ENCODE measurements around the gene PLB1.

PLB1 gene

GRCh38 chr2:28674062-28674712, 178.3 kb downstream of the PLB1 start:
- DNase-seq, result no peak

- DNase-seq, result no peak
These were observed 178.8 kb downstream of the PLB1 start for GRCh38 chr2:28674713-28675068.

DNA sequence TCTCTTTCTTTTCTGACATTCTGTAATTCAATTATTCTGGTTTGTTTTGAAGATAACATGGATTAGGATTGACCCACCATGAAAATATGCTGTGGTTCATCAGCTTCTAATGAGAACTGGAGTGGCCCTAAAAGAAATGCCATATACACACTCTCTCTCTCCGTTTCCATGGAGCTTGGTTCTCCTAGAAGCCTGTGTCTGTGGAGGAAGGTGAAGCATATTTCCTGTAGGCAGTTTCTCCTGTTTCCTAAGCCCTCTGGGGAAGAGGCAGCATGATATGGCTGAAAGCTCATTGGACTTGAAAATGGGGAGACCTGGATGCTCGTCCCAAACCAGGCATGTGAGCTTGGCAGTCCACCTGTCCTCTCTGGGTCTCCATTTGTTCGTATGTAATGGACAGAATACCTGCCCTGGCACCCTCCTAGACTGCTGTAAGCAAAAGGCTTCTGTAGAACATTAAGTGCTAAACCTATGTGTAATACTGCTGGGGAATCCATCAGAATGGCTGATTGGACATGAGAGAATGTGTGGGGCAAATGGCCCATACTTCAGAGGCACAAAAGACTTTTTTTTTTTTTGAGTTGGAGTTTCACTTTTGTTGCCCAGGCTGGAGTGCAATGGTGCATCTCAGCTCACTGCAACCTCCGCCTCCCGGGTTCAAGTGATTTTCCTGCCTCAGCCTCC, 180.4 kb downstream of the PLB1 start:
- DNase-seq, result no peak

DNA sequence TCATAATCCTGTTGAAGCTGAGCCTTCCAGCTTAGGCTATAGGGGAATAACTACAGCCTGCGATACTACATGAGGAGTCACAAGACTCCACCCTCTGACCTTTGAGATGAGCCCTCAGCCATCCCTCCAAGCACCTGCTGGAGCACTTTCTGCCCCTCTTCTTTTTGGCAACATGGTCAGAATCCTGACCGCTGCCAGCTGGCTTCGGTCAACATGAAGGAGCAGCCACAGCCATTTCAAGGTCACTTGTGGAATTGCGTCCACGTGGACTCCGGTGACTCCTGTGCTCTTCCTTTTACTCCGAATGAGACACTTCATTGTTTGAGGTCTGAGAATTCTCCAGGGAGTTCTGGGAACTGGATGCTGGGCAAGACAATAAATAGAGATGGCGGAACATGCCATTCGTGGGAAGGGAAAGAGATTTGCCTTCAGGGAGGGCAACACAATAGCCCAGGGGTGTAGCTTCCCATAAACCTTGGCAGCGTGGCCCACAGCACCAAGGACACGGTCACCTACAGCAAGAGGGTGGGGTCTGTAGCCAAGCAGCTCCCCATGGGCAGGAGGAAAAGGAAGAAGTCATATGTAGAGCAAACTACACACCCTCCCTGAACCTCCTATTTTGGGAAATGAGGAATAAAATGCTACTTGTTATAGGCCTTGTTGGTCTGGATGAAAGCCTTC, 182.5 kb downstream of the PLB1 start:
- no peak for DNase-seq

DNA sequence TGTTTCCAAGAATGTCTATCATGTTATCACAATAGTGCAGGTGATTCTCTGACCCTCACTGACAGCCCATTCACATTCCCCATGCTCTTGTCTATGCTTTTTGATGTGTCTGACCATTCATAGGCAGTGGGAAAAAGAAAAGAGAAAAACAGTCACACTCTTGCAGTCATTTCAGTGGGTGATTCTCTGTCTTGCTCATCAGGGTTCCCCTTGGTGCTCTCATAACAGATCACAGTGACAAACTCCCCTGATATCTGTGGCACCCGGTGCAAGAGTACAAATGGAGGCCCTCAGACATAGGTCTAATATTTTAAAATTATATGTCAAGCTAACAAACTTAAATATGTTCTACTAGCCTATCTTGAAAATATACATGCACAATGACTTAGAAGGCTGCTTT, 183.1 kb downstream of the PLB1 start:
- peak; percentile 27 for DNase-seq

GRCh38 chr2:28680657-28681056, 184.8 kb downstream of the PLB1 start:
- DNase-seq, result no peak

DNA sequence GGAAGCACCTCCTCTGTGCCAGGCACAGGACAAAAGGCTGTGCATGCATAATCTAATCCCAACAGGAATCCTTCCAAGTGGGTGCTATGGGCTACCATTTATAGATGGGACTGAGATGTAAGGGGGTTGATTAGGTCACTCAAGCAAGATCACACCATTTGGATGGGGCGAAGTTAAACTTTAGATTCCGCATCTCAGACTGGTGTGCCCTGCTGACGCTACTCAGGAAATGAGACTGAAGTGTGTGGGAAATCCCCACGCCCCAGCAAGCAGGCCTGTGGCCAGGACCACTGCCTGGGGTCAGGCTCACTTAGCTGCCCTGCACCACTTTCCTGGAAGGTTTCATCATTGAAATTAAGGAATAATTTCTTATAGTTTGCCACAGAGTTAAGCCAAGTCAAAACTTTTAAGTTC, 185.3 kb downstream of the PLB1 start:
- DNase-seq, result peak; percentile 71

GRCh38 chr2:28681606-28682005, 185.7 kb downstream of the PLB1 start:
- DNase-seq, result no peak

DNA sequence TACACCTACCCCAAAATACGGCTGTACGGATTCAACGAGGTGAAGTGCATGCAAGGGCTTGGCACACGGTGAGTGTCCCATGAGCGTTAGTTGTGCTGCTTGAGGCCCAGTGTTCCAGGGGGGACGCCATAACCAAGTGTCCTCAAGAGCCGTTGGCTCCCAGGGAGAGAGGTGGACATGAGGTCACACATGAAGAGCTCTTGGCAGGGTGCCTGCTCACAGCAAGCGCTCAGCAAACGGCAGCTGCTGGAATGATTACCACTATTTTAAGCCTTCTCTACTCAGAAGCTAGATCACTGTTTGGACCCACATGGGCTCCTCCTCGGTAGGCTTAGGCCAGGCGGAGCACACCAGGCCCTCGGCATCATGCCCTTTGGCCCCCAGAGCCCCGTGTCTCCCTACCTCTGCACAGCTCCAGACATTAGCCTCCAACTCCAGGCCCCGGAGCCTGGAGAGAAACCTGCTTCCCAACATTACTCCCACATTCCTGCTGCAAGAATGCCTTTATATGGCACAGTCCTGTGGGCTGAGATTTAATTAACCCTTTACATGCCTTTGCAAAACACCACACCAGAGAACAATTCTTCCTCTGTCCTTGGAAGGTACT, 187.3 kb downstream of the PLB1 start:
- no peak for DNase-seq

DNA sequence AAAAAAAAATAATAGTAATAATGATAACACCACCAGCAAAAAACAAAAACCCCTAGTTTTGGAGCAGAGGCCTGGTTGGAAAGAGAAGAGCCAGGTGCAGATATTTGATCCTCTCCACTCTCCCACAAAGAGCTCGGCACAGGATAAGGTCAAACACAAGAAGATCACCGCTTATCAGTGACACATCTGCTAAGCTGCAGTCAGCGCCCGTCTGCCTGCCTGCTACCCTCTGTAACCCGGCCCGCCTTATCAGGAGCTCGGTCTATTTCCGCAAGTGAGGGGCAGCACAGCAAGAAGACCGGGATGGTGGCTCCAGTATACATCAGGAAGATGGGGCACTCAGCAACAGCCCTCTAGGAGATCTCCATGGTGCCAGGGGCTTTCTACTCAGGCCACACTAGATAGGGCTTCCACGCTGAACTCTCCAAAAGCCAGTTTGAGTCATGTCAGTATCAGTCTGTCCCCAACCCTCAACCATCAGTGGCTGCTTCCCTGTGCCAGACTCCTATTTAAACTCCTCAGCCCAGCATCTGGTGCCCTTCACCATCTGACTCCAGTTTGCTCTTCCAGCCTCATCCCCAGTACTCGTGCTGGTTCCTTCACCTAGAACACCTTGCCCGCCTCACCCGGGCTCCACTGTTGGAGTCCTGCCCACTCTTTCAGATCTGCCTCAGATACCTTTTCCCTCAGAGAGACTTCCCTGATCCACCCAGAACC, 188.4 kb downstream of the PLB1 start:
- no peak for DNase-seq

DNA sequence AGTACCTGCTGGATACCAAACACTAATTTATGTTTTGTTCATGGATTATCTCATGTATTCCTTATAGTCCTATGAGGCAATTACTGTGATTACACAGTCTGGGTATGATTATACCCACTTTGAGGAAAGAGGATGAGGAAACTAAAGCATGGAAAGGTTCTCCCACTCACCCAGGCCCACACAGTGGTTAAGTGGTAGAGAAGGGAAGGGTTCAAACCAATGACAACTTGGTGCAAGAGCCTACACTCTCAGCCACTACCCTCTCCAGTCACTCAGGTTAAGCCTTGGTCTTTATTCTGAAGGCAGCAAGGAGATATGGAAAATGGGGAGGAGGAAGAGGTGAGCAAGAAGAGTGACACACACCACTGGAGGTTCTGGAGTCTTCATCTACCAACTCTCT, 191.3 kb downstream of the PLB1 start:
- no peak for DNase-seq

DNA sequence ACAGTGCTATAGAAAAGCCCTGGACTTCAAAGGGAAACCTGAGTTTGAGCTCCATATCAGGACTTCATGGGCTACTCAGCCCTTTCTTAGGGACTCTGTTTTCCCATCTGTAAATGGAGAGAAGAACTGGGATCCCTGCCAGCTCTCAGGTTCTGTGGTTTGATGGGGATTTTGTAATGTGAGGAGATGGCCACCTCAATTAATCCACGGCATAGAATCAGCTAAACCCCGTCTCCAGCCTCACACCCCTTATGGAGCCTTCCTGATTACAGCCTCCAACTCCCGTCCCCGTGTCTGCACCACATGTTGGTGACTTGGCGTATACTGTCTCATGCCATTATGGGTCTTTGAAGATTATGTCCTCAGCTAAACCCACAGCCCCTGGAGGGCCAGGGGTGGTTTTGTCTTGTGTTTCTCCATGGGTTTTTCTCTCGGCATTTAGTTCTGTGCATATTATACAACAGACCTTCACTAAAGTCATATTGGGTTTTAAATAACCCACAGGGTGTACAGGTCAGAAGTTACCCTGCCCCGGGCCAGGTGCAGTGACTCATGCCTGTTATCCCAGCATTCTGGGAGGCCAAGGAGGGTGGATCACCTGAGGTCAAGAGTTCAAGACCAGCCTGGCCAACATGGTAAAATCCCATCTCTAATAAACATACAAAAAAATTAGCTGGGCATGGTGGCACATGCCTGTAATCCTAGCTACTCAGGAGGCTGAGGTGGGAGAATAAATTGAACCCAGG, 192.0 kb downstream of the PLB1 start:
- DNase-seq, result no peak

DNA sequence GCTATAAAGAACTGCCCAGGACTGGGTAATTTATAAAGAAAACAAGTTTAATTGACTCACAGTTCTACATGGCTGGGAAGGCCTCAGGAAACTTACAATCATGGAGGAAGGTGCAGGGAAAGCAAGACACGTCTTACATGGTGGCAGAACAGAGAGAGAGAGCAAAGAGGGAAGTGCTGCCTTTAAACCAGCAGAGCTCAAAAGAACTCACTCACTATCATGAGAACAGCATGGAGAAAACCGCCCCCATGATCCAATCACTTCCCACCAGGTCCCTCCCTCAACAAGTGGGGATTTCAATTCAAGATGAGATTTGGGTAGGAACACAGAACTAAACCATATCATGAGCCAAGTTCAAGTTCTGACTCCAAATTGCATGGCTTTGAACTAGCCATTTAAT, 193.0 kb downstream of the PLB1 start:
- no peak for DNase-seq

GRCh38 chr2:28689771-28690170, 193.9 kb downstream of the PLB1 start:
- no peak for DNase-seq

- DNase-seq, result no peak
These were observed 196.6 kb downstream of the PLB1 start for GRCh38 chr2:28692411-28692810.

GRCh38 chr2:28693223-28693622, 197.4 kb downstream of the PLB1 start:
- DNase-seq, result no peak
